ENCODE measurements around the gene PRICKLE2.

- no peak for TF ChIP-seq CTCF (conservative IDR thresholded peaks at IDR 0.05 in 1 of 2, IDR thresholded peaks at IDR 0.05 in 1 of 2; ENCODE audit: low read depth in 1 of 2, low read length in 2 of 2)
- TF ChIP-seq EZH2 (IDR thresholded peaks at IDR 0.05; ENCODE audit: low read length, missing control alignments): no peak
These were observed 123.1 kb downstream of the PRICKLE2 start for GRCh38 chr3:64102147-64102546.
